B cell (primary cell): ENCODE results near the gene ADARB2.

Experiments used
- EZH2 ChIP-seq: IDR thresholded peaks from 2 replicates; pipeline ENCODE4 v1.6.1; 2012; ENCODE audit warnings: borderline replicate concordance, low read depth, mild to moderate bottlenecking, moderate library complexity, low read length; ENCODE audit not compliant: insufficient read depth, poor library complexity, severe bottlenecking
- TF ChIP-seq, protein P1 (sequence below): fragments of 200-600 bp; IDR thresholded peaks from one replicate; pipeline ENCODE4 v1.8.0; 2022; ENCODE audit warnings: antibody characterized with exemption, mild to moderate bottlenecking

DNA sequence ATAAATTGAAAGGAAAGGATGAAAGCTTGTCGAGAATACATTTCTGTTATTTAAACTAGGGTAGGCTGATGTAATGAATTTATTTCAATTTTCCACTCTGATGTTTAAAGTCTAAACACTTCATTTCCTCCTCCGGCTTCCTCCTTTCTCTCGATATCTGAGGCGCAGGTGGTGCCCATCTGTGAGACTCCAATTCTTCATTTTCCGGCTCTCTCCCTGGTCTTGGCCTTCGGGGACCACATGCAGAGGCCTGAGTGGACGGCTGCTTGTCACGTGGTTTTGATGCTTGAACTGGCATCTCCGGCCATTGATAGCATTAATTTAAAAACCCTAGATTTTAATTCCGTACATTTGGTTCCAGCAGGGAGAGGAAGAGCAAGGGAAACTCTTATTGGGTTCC is 5.8 kb upstream of the ADARB2 start:
- TF ChIP-seq, protein P1, sequence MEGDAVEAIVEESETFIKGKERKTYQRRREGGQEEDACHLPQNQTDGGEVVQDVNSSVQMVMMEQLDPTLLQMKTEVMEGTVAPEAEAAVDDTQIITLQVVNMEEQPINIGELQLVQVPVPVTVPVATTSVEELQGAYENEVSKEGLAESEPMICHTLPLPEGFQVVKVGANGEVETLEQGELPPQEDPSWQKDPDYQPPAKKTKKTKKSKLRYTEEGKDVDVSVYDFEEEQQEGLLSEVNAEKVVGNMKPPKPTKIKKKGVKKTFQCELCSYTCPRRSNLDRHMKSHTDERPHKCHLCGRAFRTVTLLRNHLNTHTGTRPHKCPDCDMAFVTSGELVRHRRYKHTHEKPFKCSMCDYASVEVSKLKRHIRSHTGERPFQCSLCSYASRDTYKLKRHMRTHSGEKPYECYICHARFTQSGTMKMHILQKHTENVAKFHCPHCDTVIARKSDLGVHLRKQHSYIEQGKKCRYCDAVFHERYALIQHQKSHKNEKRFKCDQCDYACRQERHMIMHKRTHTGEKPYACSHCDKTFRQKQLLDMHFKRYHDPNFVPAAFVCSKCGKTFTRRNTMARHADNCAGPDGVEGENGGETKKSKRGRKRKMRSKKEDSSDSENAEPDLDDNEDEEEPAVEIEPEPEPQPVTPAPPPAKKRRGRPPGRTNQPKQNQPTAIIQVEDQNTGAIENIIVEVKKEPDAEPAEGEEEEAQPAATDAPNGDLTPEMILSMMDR = no peak
- TF ChIP-seq EZH2 = no peak
